Endothelial cell of umbilical vein (primary cell): Measurements from ENCODE around the gene SLC25A13. TPM values are rescaled to one million over a fixed set of nuclear protein-coding genes. Genes with fewer than 3 reads are reported as not detected.

Source experiments
- BruUV-seq: library from RNA; stranded (reverse); fragments of 400-500 nt; replicated peaks from 2 replicates; lab custom pipeline; 2021; lab: Mats Ljungman, UMichigan
- CTCF ChIA-PET: fragments of 300-600, 350-600 bp; sonication (Branson Sonifier 250); formaldehyde crosslinking; loops from one replicate; lab custom pipeline; 2021; ENCODE audit warnings: antibody characterized with exemption, inconsistent platforms; lab: Charles Lee
- POLR2A ChIA-PET: fragments of 300-600, 350-600 bp; sonication (Branson Sonifier 250); formaldehyde crosslinking; loops from one replicate; lab custom pipeline; 2021; ENCODE audit warnings: antibody characterized with exemption, inconsistent platforms; lab: Charles Lee
- DNase-seq: peaks from one replicate; pipeline ENCODE4 v3.0.0-alpha.2; 2011; ENCODE audit warnings: low read depth, low spot score
- FAIRE-seq: peaks from 2 replicates; lab custom pipeline; 2011; peaks lifted over from hg19 to GRCh38; lab: Jason Lieb, UNC
- H2AFZ ChIP-seq: 2 replicates; pipeline ENCODE4 v1.6.0; 2012; ENCODE audit warnings: low read depth, low read length, control low read depth, inconsistent platforms
- H3K27ac ChIP-seq: 2 replicates; pipeline ENCODE4 v1.5.1; 2011; ENCODE audit warnings: low read depth, mild to moderate bottlenecking, control low read depth, low read length, moderate library complexity; ENCODE audit not compliant: insufficient read depth
- H3K27me3 ChIP-seq, 2 experiments: 2 replicates each; pipeline versions ENCODE4 v1.6.0 to v1.6.1; 2011; ENCODE audit warnings: low read length in 2 of 2, mixed read lengths in 1 of 2; ENCODE audit not compliant: control insufficient read depth in 2 of 2, insufficient read depth in 2 of 2
- H3K36me3 ChIP-seq, 2 experiments: 2 replicates in 1 of 2; 3 replicates in 1 of 2; pipeline ENCODE4 v1.5.1; 2011; ENCODE audit warnings: low read length in 2 of 2, mild to moderate bottlenecking in 1 of 2, moderate library complexity in 1 of 2; ENCODE audit not compliant: control insufficient read depth in 2 of 2, insufficient read depth in 2 of 2; ENCODE audit errors: extremely low read depth in 1 of 2
- H3K4me1 ChIP-seq: 3 replicates; pipeline ENCODE4 v1.5.1; 2011; ENCODE audit warnings: mild to moderate bottlenecking, low read length; ENCODE audit not compliant: control insufficient read depth, insufficient read depth; ENCODE audit errors: extremely low read depth
- H3K4me2 ChIP-seq: 2 replicates; pipeline ENCODE4 v1.6.1; 2011; ENCODE audit warnings: low read length, control low read depth, mixed read lengths; ENCODE audit not compliant: insufficient read depth
- H3K4me3 ChIP-seq, 3 experiments: fragments of 200-600 bp in 1 of 3; sonication (generic), shearing (Covaris generic) in 1 of 3; replicated peaks in 1 of 3; 2 replicates each; pipeline ENCODE4 v1.5.1; 2011 to 2016; ENCODE audit warnings: control low read depth in 3 of 3, low read length in 3 of 3, mild to moderate bottlenecking in 2 of 3, inconsistent platforms in 1 of 3, low read depth in 1 of 3, moderate library complexity in 1 of 3; ENCODE audit not compliant: insufficient read depth in 1 of 3
- H3K79me2 ChIP-seq: 2 replicates; pipeline ENCODE4 v1.6.0; 2012; ENCODE audit warnings: low read length, inconsistent platforms; ENCODE audit not compliant: control insufficient read depth, insufficient read depth
- H3K9ac ChIP-seq: replicated peaks from 2 replicates; pipeline ENCODE3; 2011; ENCODE audit warnings: low read length, control low read depth; ENCODE audit not compliant: insufficient read depth; ENCODE audit errors: extremely low read depth
- H3K9me1 ChIP-seq: replicated peaks from 3 replicates; pipeline ENCODE4 v1.6.0; 2011; ENCODE audit warnings: mild to moderate bottlenecking, low read length; ENCODE audit not compliant: control insufficient read depth, insufficient read depth; ENCODE audit errors: extremely low read depth
- H3K9me3 ChIP-seq: replicated peaks from 2 replicates; pipeline ENCODE4 v1.5.1; 2012; ENCODE audit warnings: low read length, inconsistent platforms; ENCODE audit not compliant: control insufficient read depth, insufficient read depth
- H4K20me1 ChIP-seq: replicated peaks from 2 replicates; pipeline ENCODE3; 2011; ENCODE audit warnings: mild to moderate bottlenecking, low read length; ENCODE audit not compliant: control insufficient read depth, insufficient read depth; ENCODE audit errors: extremely low read depth
- CTCF ChIP-seq, 2 donors: IDR thresholded peaks; 1 replicate in 1 of 2; 2 replicates in 1 of 2; pipeline ENCODE4 v1.5.1; 2011; ENCODE audit warnings: low read length in 2 of 2, mild to moderate bottlenecking in 2 of 2, moderate library complexity in 2 of 2, control low read depth in 1 of 2, inconsistent platforms in 1 of 2, low read depth in 1 of 2; ENCODE audit not compliant: insufficient read depth in 1 of 2; ENCODE audit errors: extremely low read depth in 1 of 2
- EZH2 ChIP-seq: IDR thresholded peaks from 2 replicates; pipeline ENCODE4 v1.6.1; 2012; ENCODE audit warnings: borderline replicate concordance, low read depth, mild to moderate bottlenecking, moderate library complexity, low read length, inconsistent platforms; ENCODE audit not compliant: severe bottlenecking
- FOS ChIP-seq: IDR thresholded peaks from 2 replicates; pipeline ENCODE4 v1.6.1; 2011; ENCODE audit warnings: mild to moderate bottlenecking, low read length, moderate library complexity, borderline replicate concordance; ENCODE audit not compliant: insufficient read depth
- GATA2 ChIP-seq: IDR thresholded peaks from 2 replicates; pipeline ENCODE4 v1.7.0; 2011; ENCODE audit warnings: low read depth, mild to moderate bottlenecking, moderate library complexity, mixed read lengths, low read length; ENCODE audit not compliant: insufficient read length, insufficient read depth
- JUN ChIP-seq: IDR thresholded peaks from 2 replicates; pipeline ENCODE4 v1.6.1; 2011; ENCODE audit warnings: borderline replicate concordance, low read depth; ENCODE audit not compliant: insufficient read length, insufficient read depth
- MAX ChIP-seq: IDR thresholded peaks from 2 replicates; pipeline ENCODE4 v1.6.1; 2011; ENCODE audit not compliant: insufficient read depth, insufficient read length
- MYC ChIP-seq: IDR thresholded peaks from one replicate; pipeline ENCODE4 v1.6.1; 2011; ENCODE audit warnings: mild to moderate bottlenecking, low read depth, low read length
- POLR2A ChIP-seq: IDR thresholded peaks from 2 replicates; pipeline ENCODE4 v1.6.1; 2012; ENCODE audit warnings: low read depth, mild to moderate bottlenecking, control low read depth, low read length
- POLR2AphosphoS5 ChIP-seq: IDR thresholded peaks from 2 replicates; pipeline ENCODE4 v1.6.1; 2012; ENCODE audit warnings: low read depth, mild to moderate bottlenecking, control low read depth, low read length, moderate library complexity; ENCODE audit not compliant: insufficient read depth
- dilution Hi-C: fragments of 300-500 bp; cut with MboI; formaldehyde crosslinking; loops from one replicate; pipeline ENCODE4 v1.15.0; 2019; ENCODE audit warnings: low sequenced_read_pairs; ENCODE audit not compliant: extremely low pct_ligation_motif_present
- intact Hi-C: fragments of 100-400 bp; cut with micrococcal nuclease; formaldehyde crosslinking; loops from one replicate; pipeline ENCODE4 v1.10.0; 2022
- polyA plus RNA-seq, 4 experiments: library from polyadenylated mRNA; depleted of rRNA in 3 of 4; stranded (reverse) in 3 of 4; unstranded in 1 of 4; fragments of >200 nt; gene quantifications; 2 replicates each; pipeline versions ENCODE4 v1.2.1 to v1.2.3, GENCODE V29; 2011 to 2012; ENCODE audit warnings: missing spikeins in 1 of 4
- total RNA-seq: library from RNA; stranded (reverse); gene quantifications from 2 replicates; pipeline ENCODE4 v1.2.3, GENCODE V29; 2021

The SLC25A13 gene
- total and polyA plus RNA-seq, 2 donors (not counting 3 experiments of a cell fraction or from before 2014, with no cell fraction given) = 13.2 to 34.4 TPM

GRCh38 chr7:96284835-96285234 lies 37.1 kb downstream of the SLC25A13 start:
- TF ChIP-seq POLR2A (no peak), CTCF (IDR thresholded peaks at IDR 0.05; ENCODE audit: extremely low read depth in 1 of 2, insufficient read depth in 1 of 2, low read depth in 1 of 2, low read length in 2 of 2) (no peak), POLR2AphosphoS5 (no peak), JUN (no peak), FOS (no peak), MAX (no peak), EZH2 (no peak), MYC (no peak), GATA2 (no peak)
- dilution Hi-C loops = no loop called here
- H3K79me2 ChIP-seq = no peaks in the 10 kb centered on the region
- no TSS peak for BruUV-seq
- ChIA-PET POLR2A (no interaction called here), CTCF (no interaction called here)
- H3K4me1 ChIP-seq = peaks cover 15% of the 10 kb centered on the region
- no peak overlapping the region for H2AFZ ChIP-seq
- H3K9me1 ChIP-seq = no peaks in the 10 kb centered on the region
- H3K36me3 ChIP-seq = no peaks in the 10 kb centered on the region
- no peaks in the 10 kb centered on the region for H4K20me1 ChIP-seq
- no peak for FAIRE-seq
- no peaks in the 10 kb centered on the region for H3K27me3 ChIP-seq
- H3K4me2 ChIP-seq = no peak overlapping the region
- no peak overlapping the region for H3K27ac ChIP-seq
- intact Hi-C loops = no loop called here
- H3K4me3 ChIP-seq = no peak overlapping the region
- no peak overlapping the region for H3K9ac ChIP-seq
- no peak for DNase-seq
- H3K9me3 ChIP-seq = no peaks in the 10 kb centered on the region
